Measurements from ENCODE around the gene RTN4. TPM values are rescaled to one million over a fixed set of nuclear protein-coding genes. Genes with fewer than 3 reads are reported as not detected.
"Not testable (repeated sequence)": the region's sequence is repeated elsewhere in the genome, so short reads cannot be mapped to it uniquely, and the experiment has no call there.

Gene RTN4
- total RNA-seq, 4 donors from 2014 or later: 119 to 205 (median 154) TPM

DNA sequence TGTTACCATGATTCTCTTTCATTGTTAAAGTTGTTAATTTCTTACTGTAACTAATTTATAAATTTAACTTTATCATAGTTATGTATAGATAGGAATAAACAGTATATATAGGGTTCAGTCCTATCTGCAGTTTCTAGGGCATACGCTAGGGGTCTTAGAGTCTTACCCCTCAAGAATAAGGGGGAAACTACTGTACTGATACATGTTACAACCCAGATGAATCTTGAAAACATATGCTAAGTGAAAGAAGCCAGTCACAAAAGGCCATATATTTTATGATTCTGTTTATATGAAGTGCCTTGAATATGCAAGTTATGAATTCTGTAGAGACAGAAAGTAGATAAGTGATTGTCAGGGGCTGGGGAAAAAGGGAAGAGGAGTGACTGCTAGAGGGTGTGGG is 52.4 kb downstream of the RTN4 start:
- no peak overlapping the region for H3K4me3 ChIP-seq
- TF ChIP-seq POLR2A (IDR thresholded peaks at IDR 0.05) (no peak), CTCF (IDR thresholded peaks at IDR 0.05) (no peak)
- H3K4me1 ChIP-seq: no peaks in the 10 kb centered on the region
- H3K27ac ChIP-seq: no peak overlapping the region
- no peaks in the 10 kb centered on the region for H3K36me3 ChIP-seq
- intact Hi-C loops (cut with DNase I; ENCODE audit: low total_unique reads): no loop called here
- no peaks in the 10 kb centered on the region for H3K9me3 ChIP-seq
- no peak for DNase-seq
- H3K27me3 ChIP-seq: no peaks in the 10 kb centered on the region

- DNase-seq: no peak
- Histone ChIP-seq H3K4me3 (no peak overlapping the region), H3K27me3 (no peaks in the 10 kb centered on the region), H3K36me3 (no peaks in the 10 kb centered on the region), H3K4me1 (peaks cover 0 to 4% of the 10 kb centered on the region in 2 donors), H3K9me3 (no peaks in the 10 kb centered on the region), H3K27ac (no peak overlapping the region)
- TF ChIP-seq POLR2A (IDR thresholded peaks at IDR 0.05) (no peak), CTCF (IDR thresholded peaks at IDR 0.05) (no peak)
- intact Hi-C loops (cut with DNase I; ENCODE audit: low total_unique reads): no loop called here
Measured at GRCh38 chr2:54995553-54995952, 54.7 kb downstream of the RTN4 start.

GRCh38 chr2:54990694-54991093 is 59.6 kb downstream of the RTN4 start:
- intact Hi-C loops (cut with DNase I; ENCODE audit: low total_unique reads); H3K9me3 ChIP-seq; H3K4me3 ChIP-seq; H3K36me3 ChIP-seq; H3K4me1 ChIP-seq; H3K27me3 ChIP-seq; H3K27ac ChIP-seq; DNase-seq: not testable (repeated sequence)

GRCh38 chr2:54988612-54989011 is 61.6 kb downstream of the RTN4 start:
- peaks cover 3 to 15% of the 10 kb centered on the region in 2 donors for H3K4me1 ChIP-seq
- no peak for TF ChIP-seq POLR2A (IDR thresholded peaks at IDR 0.05)
- TF ChIP-seq CTCF (IDR thresholded peaks at IDR 0.05): no peak
- no peak for DNase-seq
- H3K4me3 ChIP-seq: no peak overlapping the region
- intact Hi-C loops (cut with DNase I; ENCODE audit: low total_unique reads): no loop called here
- H3K27me3 ChIP-seq: no peaks in the 10 kb centered on the region
- H3K27ac ChIP-seq: no peak overlapping the region
- H3K9me3 ChIP-seq: no peaks in the 10 kb centered on the region
- H3K36me3 ChIP-seq: no peaks in the 10 kb centered on the region

- no peak overlapping the region for H3K27ac ChIP-seq
- no peaks in the 10 kb centered on the region for H3K36me3 ChIP-seq
- peaks cover 6 to 11% of the 10 kb centered on the region in 2 donors for H3K4me1 ChIP-seq
- TF ChIP-seq CTCF (IDR thresholded peaks at IDR 0.05) (no peak), POLR2A (IDR thresholded peaks at IDR 0.05) (no peak)
- no peaks in the 10 kb centered on the region for H3K27me3 ChIP-seq
- no peak overlapping the region for H3K4me3 ChIP-seq
- DNase-seq: no peak
- intact Hi-C loops (cut with DNase I; ENCODE audit: low total_unique reads): no loop called here
- H3K9me3 ChIP-seq: no peaks in the 10 kb centered on the region
Measured at GRCh38 chr2:54986264-54986663, 64.0 kb downstream of the RTN4 start.

GRCh38 chr2:54984476-54984875 is 65.8 kb downstream of the RTN4 start:
- TF ChIP-seq POLR2A (IDR thresholded peaks at IDR 0.05) (no peak), CTCF (IDR thresholded peaks at IDR 0.05) (no peak)
- intact Hi-C loops (cut with DNase I; ENCODE audit: low total_unique reads): no loop called here
- Histone ChIP-seq H3K27ac (no peak overlapping the region), H3K27me3 (no peaks in the 10 kb centered on the region), H3K9me3 (no peaks in the 10 kb centered on the region), H3K4me1 (peaks cover 6 to 11% of the 10 kb centered on the region in 2 donors), H3K36me3 (no peaks in the 10 kb centered on the region), H3K4me3 (no peak overlapping the region)
- no peak for DNase-seq

Data from uterus (tissue), 4 donors.